HL-60 (cell line): ENCODE results near the gene TMCC3.

ENCODE experiments used
- DNase-seq, 2 experiments: peaks; one replicate each; pipeline ENCODE4 v3.0.0-alpha.2; 2010 to 2020; ENCODE audit warnings: low read depth in 1 of 2, low spot score in 1 of 2
- H3K27ac ChIP-seq: fragments of 250-450 bp; sonication (Bioruptor Pico); replicated peaks from 2 replicates; pipeline ENCODE4 v1.5.1; 2020; ENCODE audit warnings: mild to moderate bottlenecking, moderate library complexity
- H3K27me3 ChIP-seq: fragments of 250-450 bp; sonication (Bioruptor Pico); 2 replicates; pipeline ENCODE4 v1.5.1; 2021; ENCODE audit warnings: mild to moderate bottlenecking, moderate library complexity; ENCODE audit not compliant: insufficient read depth, poor library complexity, severe bottlenecking
- H3K4me3 ChIP-seq: replicated peaks from 2 replicates; pipeline ENCODE4 v1.5.1; 2011; ENCODE audit warnings: mild to moderate bottlenecking, control low read depth, low read length; ENCODE audit not compliant: insufficient read depth
- CTCF ChIP-seq: IDR thresholded peaks from one replicate; pipeline ENCODE4 v1.5.1; 2011; ENCODE audit warnings: low read length, control low read depth, inconsistent platforms; ENCODE audit not compliant: insufficient read depth
- GABPA ChIP-seq: IDR thresholded peaks from 2 replicates; pipeline ENCODE4 v1.6.1; 2012; ENCODE audit warnings: low read depth
- POLR2AphosphoS5 ChIP-seq: IDR thresholded peaks from 2 replicates; pipeline ENCODE4 v1.6.1; 2012; ENCODE audit warnings: low read depth
- SPI1 ChIP-seq: IDR thresholded peaks from 2 replicates; pipeline ENCODE4 v1.6.1; 2012; ENCODE audit warnings: low read depth, mild to moderate bottlenecking, borderline replicate concordance
- TF ChIP-seq, protein P1 (sequence below): IDR thresholded peaks from 2 replicates; pipeline ENCODE4 v1.6.1; 2012; ENCODE audit warnings: low read depth; ENCODE audit not compliant: insufficient replicate concordance

The TMCC3 gene

DNA sequence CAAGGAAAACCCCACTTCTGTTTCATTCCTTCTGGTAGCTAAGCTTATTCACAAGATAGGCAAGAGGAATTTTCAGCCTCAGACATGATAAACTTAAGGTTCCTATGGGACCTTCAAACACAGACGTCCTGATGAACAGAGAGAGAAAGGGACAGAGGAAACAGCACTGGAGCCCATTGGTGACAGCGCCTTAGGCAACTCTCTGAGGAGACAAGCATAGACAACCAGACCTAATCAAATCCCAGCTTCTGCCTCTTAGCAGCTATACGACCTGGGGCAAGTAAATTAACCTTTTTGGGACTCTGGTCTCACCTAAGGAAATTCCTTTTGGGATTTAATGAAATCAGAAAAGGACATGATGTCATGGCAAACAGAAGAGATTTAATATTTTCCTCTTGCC, 33.3 kb downstream of the TMCC3 start:
- TF ChIP-seq, protein P1, sequence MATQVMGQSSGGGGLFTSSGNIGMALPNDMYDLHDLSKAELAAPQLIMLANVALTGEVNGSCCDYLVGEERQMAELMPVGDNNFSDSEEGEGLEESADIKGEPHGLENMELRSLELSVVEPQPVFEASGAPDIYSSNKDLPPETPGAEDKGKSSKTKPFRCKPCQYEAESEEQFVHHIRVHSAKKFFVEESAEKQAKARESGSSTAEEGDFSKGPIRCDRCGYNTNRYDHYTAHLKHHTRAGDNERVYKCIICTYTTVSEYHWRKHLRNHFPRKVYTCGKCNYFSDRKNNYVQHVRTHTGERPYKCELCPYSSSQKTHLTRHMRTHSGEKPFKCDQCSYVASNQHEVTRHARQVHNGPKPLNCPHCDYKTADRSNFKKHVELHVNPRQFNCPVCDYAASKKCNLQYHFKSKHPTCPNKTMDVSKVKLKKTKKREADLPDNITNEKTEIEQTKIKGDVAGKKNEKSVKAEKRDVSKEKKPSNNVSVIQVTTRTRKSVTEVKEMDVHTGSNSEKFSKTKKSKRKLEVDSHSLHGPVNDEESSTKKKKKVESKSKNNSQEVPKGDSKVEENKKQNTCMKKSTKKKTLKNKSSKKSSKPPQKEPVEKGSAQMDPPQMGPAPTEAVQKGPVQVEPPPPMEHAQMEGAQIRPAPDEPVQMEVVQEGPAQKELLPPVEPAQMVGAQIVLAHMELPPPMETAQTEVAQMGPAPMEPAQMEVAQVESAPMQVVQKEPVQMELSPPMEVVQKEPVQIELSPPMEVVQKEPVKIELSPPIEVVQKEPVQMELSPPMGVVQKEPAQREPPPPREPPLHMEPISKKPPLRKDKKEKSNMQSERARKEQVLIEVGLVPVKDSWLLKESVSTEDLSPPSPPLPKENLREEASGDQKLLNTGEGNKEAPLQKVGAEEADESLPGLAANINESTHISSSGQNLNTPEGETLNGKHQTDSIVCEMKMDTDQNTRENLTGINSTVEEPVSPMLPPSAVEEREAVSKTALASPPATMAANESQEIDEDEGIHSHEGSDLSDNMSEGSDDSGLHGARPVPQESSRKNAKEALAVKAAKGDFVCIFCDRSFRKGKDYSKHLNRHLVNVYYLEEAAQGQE, result no peak
- no peak for TF ChIP-seq SPI1
- no peak for TF ChIP-seq GABPA
- no peak for TF ChIP-seq CTCF
- TF ChIP-seq POLR2AphosphoS5, result no peak
- H3K27ac ChIP-seq, result no peak overlapping the region

DNA sequence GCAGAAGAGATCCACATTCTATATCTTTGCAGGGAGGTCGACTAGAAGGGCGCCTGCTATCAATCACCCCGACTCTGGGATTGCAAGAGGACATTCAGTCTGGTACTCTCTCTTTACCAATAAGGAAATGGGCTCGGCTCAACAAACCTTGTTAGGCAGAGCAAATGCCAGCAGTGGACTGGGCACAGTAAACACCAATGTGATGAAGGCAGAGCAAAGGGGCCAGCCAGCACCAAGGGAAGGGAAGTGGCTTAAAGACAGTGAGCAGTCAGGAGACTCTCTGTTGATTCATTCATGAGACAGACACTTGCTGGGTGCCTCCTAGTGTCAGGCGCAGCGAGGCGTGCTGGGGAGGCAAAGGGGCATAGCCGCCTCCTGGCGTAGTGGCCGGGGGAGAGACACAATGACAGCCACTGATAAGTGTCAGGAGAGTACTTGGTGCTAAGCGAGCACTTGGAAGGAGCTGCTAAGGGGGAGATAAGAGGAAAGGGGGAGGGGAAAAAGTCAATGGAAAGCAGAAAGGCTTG, 34.1 kb downstream of the TMCC3 start:
- Histone ChIP-seq H3K4me3 (no peak overlapping the region), H3K27ac (no peak overlapping the region), H3K27me3 (peaks cover 6% of the 10 kb centered on the region)
- DNase-seq, result no peak
- TF ChIP-seq SPI1, result no peak

More for the DNA sequence above, 33.3 kb downstream of the TMCC3 start:
- no peak for DNase-seq
- peaks cover 7% of the 10 kb centered on the region for H3K27me3 ChIP-seq
- no peak overlapping the region for H3K4me3 ChIP-seq

DNA sequence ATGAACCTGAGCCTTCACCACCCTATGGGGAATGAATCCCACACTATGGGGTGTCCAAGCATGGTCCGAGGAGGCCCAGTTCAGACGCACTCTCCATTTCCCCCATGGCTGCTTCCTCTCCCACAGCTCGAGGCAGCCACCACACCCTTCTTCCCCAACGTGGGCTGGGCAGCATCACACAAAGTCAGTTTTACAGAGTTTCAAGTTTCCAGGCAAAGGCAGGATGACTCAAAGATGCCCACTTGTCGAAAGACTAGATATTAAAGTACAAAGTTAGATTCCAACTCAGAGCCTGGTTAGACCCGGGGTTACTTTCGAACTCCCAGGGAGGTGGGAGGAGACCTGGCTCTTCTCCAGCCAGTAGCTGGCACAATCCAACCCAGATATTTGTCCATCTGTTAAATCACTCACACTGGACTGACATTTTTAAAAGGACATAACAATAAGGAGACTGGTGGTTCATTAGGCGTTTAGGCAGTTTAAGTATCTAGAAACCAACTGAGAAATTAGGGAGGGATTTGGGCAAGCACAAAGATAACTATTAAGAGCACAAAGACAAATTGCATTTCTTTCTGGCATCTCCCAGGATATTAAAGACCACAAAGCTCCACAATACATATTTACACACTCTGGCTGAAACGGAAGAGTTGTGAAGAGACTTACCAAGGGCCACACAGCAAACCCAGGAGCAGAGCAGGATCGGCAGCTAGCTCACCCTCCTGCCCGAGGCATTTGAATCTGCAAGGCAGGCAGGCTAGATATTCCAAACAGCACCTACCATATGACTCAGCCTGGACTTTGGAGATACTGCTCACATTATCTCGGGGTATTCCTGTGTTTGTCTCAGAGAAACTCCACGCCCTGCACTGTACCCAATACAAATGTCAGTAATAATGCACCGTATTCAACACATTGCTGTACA, 34.8 kb downstream of the TMCC3 start:
- TF ChIP-seq, protein P1, result no peak
- TF ChIP-seq CTCF (no peak), GABPA (no peak), SPI1 (no peak), POLR2AphosphoS5 (no peak)
- DNase-seq, result no peak
- Histone ChIP-seq H3K4me3 (no peak overlapping the region), H3K27me3 (peaks cover 8% of the 10 kb centered on the region), H3K27ac (no peak overlapping the region)

DNA sequence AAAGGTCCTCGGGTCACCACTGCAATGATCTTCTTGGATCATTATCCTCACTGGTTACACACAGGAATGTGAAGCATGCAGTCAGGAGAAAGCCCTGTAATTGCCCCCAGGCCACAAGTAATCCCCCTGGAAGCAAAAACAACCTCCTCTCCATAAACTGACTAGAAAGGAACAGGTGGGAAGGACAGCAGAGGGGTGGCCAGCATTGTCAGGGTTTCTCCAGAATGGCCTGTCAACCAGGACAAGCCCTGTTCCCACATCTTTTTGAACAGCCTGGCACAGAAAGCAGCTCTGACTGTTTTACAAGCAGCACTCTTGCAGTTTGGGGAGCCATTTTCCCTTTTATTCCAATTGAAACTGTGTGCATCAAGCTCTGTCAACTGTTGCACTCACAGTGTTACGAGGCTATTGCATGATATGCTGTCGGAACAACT, 36.1 kb downstream of the TMCC3 start:
- TF ChIP-seq GABPA (no peak), SPI1 (no peak), CTCF (no peak), POLR2AphosphoS5 (no peak)
- TF ChIP-seq, protein P1, result no peak
- no peak overlapping the region for H3K27ac ChIP-seq
- H3K4me3 ChIP-seq, result no peak overlapping the region
- H3K27me3 ChIP-seq, result peaks cover 8% of the 10 kb centered on the region
- no peak for DNase-seq
